ENCODE measurements around the gene SPDL1. TPM values are rescaled to one million over a fixed set of nuclear protein-coding genes. Genes with fewer than 3 reads are reported as not detected.

Gene SPDL1
- polyA plus RNA-seq, 1 experiment: 35.4 TPM

DNA sequence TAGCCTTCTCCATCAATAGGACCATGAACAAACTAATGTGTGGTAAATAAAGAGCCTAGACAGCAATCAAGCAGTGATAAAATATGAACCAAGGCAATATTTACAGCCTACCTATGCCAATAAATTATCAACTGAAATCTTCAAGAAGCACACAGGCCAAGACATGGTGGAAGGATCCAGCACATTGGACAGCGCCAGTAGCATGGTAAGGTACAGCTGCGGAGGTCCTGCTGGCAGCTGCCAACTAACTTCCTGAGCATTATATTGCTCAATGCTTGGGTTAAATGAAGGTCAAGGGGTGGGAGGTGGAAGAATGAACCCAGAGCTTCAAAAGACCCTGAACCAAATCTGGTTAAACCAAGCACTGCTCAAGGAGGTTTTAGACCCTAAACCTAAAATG is 16.5 kb upstream of the SPDL1 start:
- ChIA-PET CTCF (interaction anchor here (1.1 kb wide), 1 partner anchor 15 kb away, joined by 4 read pairs; no protein-coding TSS in a partner anchor), POLR2A (no interaction called here)
- Histone ChIP-seq H3K36me3 (ENCODE audit: control insufficient read depth, insufficient read depth, low read length) (no peaks in the 10 kb centered on the region), H3K27me3 (ENCODE audit: control insufficient read depth, insufficient read depth, low read length) (peaks cover 3% of the 10 kb centered on the region), H3K4me3 (ENCODE audit: low read depth, low read length) (no peak overlapping the region)
- no peak for DNase-seq (ENCODE audit: low read depth)
- no peak for TF ChIP-seq CTCF (IDR thresholded peaks at IDR 0.05; ENCODE audit: insufficient read depth, low read depth, low read length)

DNA sequence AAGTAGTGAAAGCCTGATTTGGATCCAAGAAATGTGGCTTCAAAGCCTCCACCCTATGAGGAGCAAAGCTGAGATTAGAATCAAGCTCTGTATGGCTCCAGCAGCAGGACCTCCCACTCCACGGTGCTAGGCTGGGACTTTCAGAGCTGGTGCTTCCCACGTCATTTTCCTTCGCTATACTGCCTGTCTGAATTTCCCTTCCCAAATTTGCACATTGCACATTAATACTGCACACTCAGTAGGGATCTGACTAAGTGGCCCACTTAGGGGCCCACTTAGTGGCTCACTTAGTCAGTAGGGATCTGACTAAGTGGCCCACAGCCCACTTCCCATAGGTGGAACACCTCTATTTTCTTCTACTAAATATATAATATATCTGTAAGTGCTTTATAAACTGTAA is 14.1 kb upstream of the SPDL1 start:
- no peak overlapping the region for H3K4me3 ChIP-seq (ENCODE audit: low read depth, low read length)
- POLR2A ChIA-PET: interaction anchor here (0.6 kb wide), 1 partner anchor 77 kb away, joined by 4 read pairs; no protein-coding TSS in a partner anchor
- peaks cover 3% of the 10 kb centered on the region for H3K27me3 ChIP-seq (ENCODE audit: control insufficient read depth, insufficient read depth, low read length)
- TF ChIP-seq CTCF (IDR thresholded peaks at IDR 0.05; ENCODE audit: insufficient read depth, low read depth, low read length): no peak
- CTCF ChIA-PET: interaction anchor here (2.5 kb wide), 1 partner anchor 11 kb away, joined by 11 read pairs; no protein-coding TSS in a partner anchor
- DNase-seq (ENCODE audit: low read depth): no peak
- H3K36me3 ChIP-seq (ENCODE audit: control insufficient read depth, insufficient read depth, low read length): no peaks in the 10 kb centered on the region

DNA sequence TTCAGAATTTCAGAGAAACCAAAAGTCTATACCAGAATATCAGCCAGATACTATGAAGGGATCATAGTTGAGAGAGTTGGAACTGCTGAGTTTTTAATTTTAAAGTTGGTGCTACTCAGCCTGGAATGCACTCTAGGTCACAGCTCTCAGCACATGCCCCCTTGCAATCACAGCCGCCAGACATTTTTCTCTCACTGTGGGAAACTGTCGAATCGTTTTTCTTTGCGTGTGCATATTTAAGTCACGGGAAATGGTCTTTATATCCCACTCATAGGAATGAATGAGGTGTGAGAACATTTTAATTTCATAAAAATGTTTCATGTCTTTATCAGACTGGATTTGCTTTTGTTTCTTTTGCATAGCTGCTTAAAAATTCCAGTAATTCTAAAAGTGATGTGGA is 12.2 kb upstream of the SPDL1 start:
- TF ChIP-seq CTCF (IDR thresholded peaks at IDR 0.05; ENCODE audit: insufficient read depth, low read depth, low read length): no peak
- DNase-seq (ENCODE audit: low read depth): no peak
- CTCF ChIA-PET: interaction anchor here (1.7 to 2.5 kb wide), 2 partner anchors 9 to 10 kb away, joined by 4 to 11 read pairs; no protein-coding TSS in a partner anchor

DNA sequence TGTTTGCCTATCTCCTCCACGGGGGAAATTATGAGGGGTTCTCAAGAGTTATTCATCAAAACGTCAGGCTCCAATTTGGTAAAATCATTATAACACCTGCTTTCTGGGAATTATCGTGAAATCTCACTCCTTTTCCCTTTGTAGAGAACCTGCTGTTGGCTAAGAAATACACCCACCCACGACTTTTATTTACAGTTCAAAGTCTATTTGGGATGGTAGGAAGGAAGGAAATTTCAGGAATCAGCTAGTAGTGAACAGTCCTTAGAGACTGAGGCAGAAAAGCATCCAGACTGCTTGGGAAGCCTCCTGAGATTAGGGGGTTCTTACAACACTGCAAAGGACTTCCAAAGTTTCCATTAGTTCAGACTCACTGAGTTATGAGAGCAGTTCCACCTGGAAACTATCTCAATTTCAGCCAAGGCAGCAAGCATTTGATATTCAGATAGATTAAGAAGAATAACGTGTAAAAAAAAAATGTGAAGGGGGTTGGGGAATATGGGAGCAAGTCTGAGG is 9.4 kb upstream of the SPDL1 start:
- no peak for TF ChIP-seq CTCF (IDR thresholded peaks at IDR 0.05; ENCODE audit: insufficient read depth, low read depth, low read length)
- ChIA-PET CTCF (interaction anchor here (0.8 to 0.9 kb wide), 2 partner anchors 127 to 223 kb away, joined by 3 read pairs; no protein-coding TSS in a partner anchor), POLR2A (no interaction called here)
- Histone ChIP-seq H3K4me3 (ENCODE audit: low read depth, low read length) (no peak overlapping the region), H3K36me3 (ENCODE audit: control insufficient read depth, insufficient read depth, low read length) (no peaks in the 10 kb centered on the region), H3K27me3 (ENCODE audit: control insufficient read depth, insufficient read depth, low read length) (peaks cover 2% of the 10 kb centered on the region)
- DNase-seq (ENCODE audit: low read depth): no peak

More for the DNA sequence above, 12.2 kb upstream of the SPDL1 start:
- no peaks in the 10 kb centered on the region for H3K36me3 ChIP-seq (ENCODE audit: control insufficient read depth, insufficient read depth, low read length)
- peaks cover 3% of the 10 kb centered on the region for H3K27me3 ChIP-seq (ENCODE audit: control insufficient read depth, insufficient read depth, low read length)
- no peak overlapping the region for H3K4me3 ChIP-seq (ENCODE audit: low read depth, low read length)
- POLR2A ChIA-PET: no interaction called here

DNA sequence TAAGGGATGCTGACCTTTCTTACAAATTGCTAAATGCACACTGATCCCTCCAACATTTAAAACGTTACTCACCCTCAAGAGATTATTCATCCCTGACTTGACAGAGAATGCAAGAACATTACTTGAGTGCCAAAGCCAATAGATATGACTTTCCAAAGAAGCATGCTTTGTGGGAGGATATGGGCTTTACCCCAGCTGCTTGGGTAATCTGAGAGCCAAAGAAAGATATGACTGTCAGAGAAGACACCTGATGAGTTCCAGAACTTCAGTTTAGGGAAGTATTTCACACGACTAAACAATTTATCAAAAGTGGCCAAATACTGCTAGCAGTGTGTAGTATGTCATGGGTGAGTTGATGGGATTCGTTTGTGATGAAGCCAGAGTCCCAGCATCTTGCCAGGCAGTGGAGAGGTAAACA is 7.4 kb upstream of the SPDL1 start:
- no peak for TF ChIP-seq CTCF (IDR thresholded peaks at IDR 0.05; ENCODE audit: insufficient read depth, low read depth, low read length)
- H3K36me3 ChIP-seq (ENCODE audit: control insufficient read depth, insufficient read depth, low read length): no peaks in the 10 kb centered on the region

More for the DNA sequence above, 7.4 kb upstream of the SPDL1 start:
- peak; percentile 63 for DNase-seq (ENCODE audit: low read depth)
- ChIA-PET CTCF (interaction anchor here (1.0 to 1.3 kb wide), 2 partner anchors 10 to 896 kb away, joined by 3 to 5 read pairs; no protein-coding TSS in a partner anchor), POLR2A (no interaction called here)
- Histone ChIP-seq H3K4me3 (ENCODE audit: low read depth, low read length) (no peak overlapping the region), H3K27me3 (ENCODE audit: control insufficient read depth, insufficient read depth, low read length) (no peaks in the 10 kb centered on the region)

All from BJ (cell line).